GM23338 (cell line): ENCODE results near the gene TSPYL4. TPM values are rescaled to one million over a fixed set of nuclear protein-coding genes. Genes with fewer than 3 reads are reported as not detected.

Experiments used
- ATAC-seq: fragments of 200-7000 bp; cut with Tn5 transposase; 3 replicates; pipeline ENCODE4 v1.9.1; 2020
- DNase-seq: peaks from one replicate; pipeline ENCODE4 v3.0.0-alpha.2; 2015; ENCODE audit warnings: low spot score
- H2AFZ ChIP-seq: fragments of 200-600 bp; sonication (generic); 2 replicates; pipeline ENCODE4 v1.8.0; 2016; ENCODE audit warnings: antibody characterized with exemption, mild to moderate bottlenecking, moderate library complexity
- H3F3A ChIP-seq: fragments of 200-600 bp; sonication (generic); replicated peaks from 2 replicates; pipeline ENCODE4 v1.8.0; 2017; ENCODE audit warnings: antibody characterized with exemption, mixed run types, low read depth
- H3K27ac ChIP-seq: fragments of 200-600 bp; sonication (generic); 2 replicates; pipeline ENCODE4 v1.6.1; 2016; ENCODE audit warnings: low read depth
- H3K27me3 ChIP-seq: fragments of 200-600 bp; sonication (generic); 2 replicates; pipeline ENCODE4 v1.8.0; 2016; ENCODE audit warnings: mild to moderate bottlenecking, mixed run types, moderate library complexity; ENCODE audit not compliant: insufficient read depth
- H3K36me3 ChIP-seq: fragments of 200-600 bp; sonication (generic); 2 replicates; pipeline ENCODE4 v1.8.0; 2016; ENCODE audit warnings: mild to moderate bottlenecking; ENCODE audit not compliant: insufficient read depth
- H3K4me1 ChIP-seq: fragments of 200-600 bp; sonication (generic); 2 replicates; pipeline ENCODE4 v1.8.0; 2016; ENCODE audit warnings: mild to moderate bottlenecking, moderate library complexity; ENCODE audit not compliant: insufficient read depth
- H3K4me2 ChIP-seq: fragments of 200-600 bp; sonication (generic); 2 replicates; pipeline ENCODE4 v1.7.1; 2017; ENCODE audit warnings: mixed run types
- H3K4me3 ChIP-seq: fragments of 200-600 bp; sonication (generic); 2 replicates; pipeline ENCODE4 v1.6.1; 2016; ENCODE audit warnings: mixed run types
- H3K79me2 ChIP-seq: fragments of 200-600 bp; sonication (generic); replicated peaks from 2 replicates; pipeline ENCODE4 v1.8.0; 2017; ENCODE audit warnings: mild to moderate bottlenecking; ENCODE audit not compliant: insufficient read depth
- H3K9me2 ChIP-seq: fragments of 200-600 bp; sonication (generic); 2 replicates; pipeline ENCODE4 v1.8.0; 2017; ENCODE audit not compliant: insufficient read depth
- H4K20me1 ChIP-seq: fragments of 200-600 bp; sonication (generic); replicated peaks from 2 replicates; pipeline ENCODE4 v1.8.0; 2017; ENCODE audit warnings: mild to moderate bottlenecking; ENCODE audit not compliant: insufficient read depth
- H3K27ac Mint-ChIP-seq: 2 replicates; pipeline ENCODE4 v1.8.0; 2020; ENCODE audit warnings: inconsistent platforms, mild to moderate bottlenecking, moderate library complexity, mixed read lengths
- H3K27me3 Mint-ChIP-seq: 3 replicates; pipeline ENCODE4 v1.8.0; 2022; ENCODE audit warnings: low read depth, mild to moderate bottlenecking, moderate library complexity, mixed read lengths, inconsistent platforms; ENCODE audit not compliant: insufficient read depth, poor library complexity
- H3K36me3 Mint-ChIP-seq: 3 replicates; pipeline ENCODE4 v1.8.0; 2021; ENCODE audit warnings: low read depth, mild to moderate bottlenecking, inconsistent platforms, moderate library complexity, mixed read lengths
- H3K4me1 Mint-ChIP-seq: 3 replicates; pipeline ENCODE4 v1.8.0; 2020; ENCODE audit warnings: mild to moderate bottlenecking, inconsistent platforms, mixed read lengths
- H3K4me3 Mint-ChIP-seq: 3 replicates; pipeline ENCODE4 v1.8.0; 2021; ENCODE audit warnings: moderate library complexity, mild to moderate bottlenecking, inconsistent platforms, mixed read lengths
- H3K9me3 Mint-ChIP-seq: 3 replicates; pipeline ENCODE4 v1.8.0; 2020; ENCODE audit warnings: moderate library complexity, mild to moderate bottlenecking, inconsistent platforms, mixed read lengths
- EZH2 ChIP-seq: fragments of 200-600 bp; sonication (generic); IDR thresholded peaks from one replicate; pipeline ENCODE4 v1.8.0; 2017; ENCODE audit warnings: antibody characterized with exemption, mild to moderate bottlenecking, low read depth; ENCODE audit not compliant: unreplicated experiment
- EZH2phosphoT487 ChIP-seq: fragments of 200-600 bp; sonication (generic); IDR thresholded peaks from one replicate; pipeline ENCODE4 v1.8.1; 2018; ENCODE audit warnings: antibody characterized with exemption; ENCODE audit not compliant: unreplicated experiment
- JUNB ChIP-seq: IDR thresholded peaks from one replicate; pipeline ENCODE4 v1.6.1; 2016; ENCODE audit warnings: antibody characterized with exemption; ENCODE audit not compliant: unreplicated experiment
- NANOG ChIP-seq: IDR thresholded peaks from 2 replicates; pipeline ENCODE4 v1.6.1; 2016; ENCODE audit warnings: antibody characterized with exemption, borderline replicate concordance
- POLR2AphosphoS5 ChIP-seq: IDR thresholded peaks from 2 replicates; pipeline ENCODE4 v1.6.1; 2016; ENCODE audit warnings: antibody characterized with exemption, low read depth
- REST ChIP-seq: IDR thresholded peaks from one replicate; pipeline ENCODE4 v1.6.1; 2018; ENCODE audit warnings: antibody characterized with exemption; ENCODE audit not compliant: unreplicated experiment
- STAT1 ChIP-seq: IDR thresholded peaks from one replicate; pipeline ENCODE4 v1.6.1; 2016; ENCODE audit warnings: antibody characterized with exemption; ENCODE audit not compliant: unreplicated experiment
- ZNF114 ChIP-seq: fragments of 250-450 bp; sonication (Bioruptor Pico); IDR thresholded peaks from 2 replicates; pipeline ENCODE4 v1.5.0; 2020; ENCODE audit warnings: mild to moderate bottlenecking, moderate library complexity
- ZNF331 ChIP-seq: fragments of 250-450 bp; sonication (Bioruptor Pico); IDR thresholded peaks from 2 replicates; pipeline ENCODE4 v1.5.0; 2020; ENCODE audit warnings: low read depth, mild to moderate bottlenecking, moderate library complexity
- polyA plus RNA-seq: library from polyadenylated mRNA; unstranded; fragments of >200 nt; fragmentation: Nextera tagmentation; extraction: Ambion mirVana; gene quantifications from 2 replicates; pipeline ENCODE4 v1.2.1, GENCODE V29; 2016
- total RNA-seq: library from RNA; depleted of rRNA; stranded (reverse); fragments of >200 nt; shearing (Covaris generic); gene quantifications from 2 replicates; pipeline ENCODE4 v1.2.3, GENCODE V29; 2014
- TF ChIP-seq, protein P1 (sequence below): fragments of 250-450 bp; sonication (Bioruptor Pico); IDR thresholded peaks from 2 replicates; pipeline ENCODE4 v1.5.0; 2020; ENCODE audit warnings: mild to moderate bottlenecking, moderate library complexity
- TF ChIP-seq, protein P2 (sequence below), 2 experiments: fragments of 200-600 bp in 1 of 2; sonication (generic) in 1 of 2; conservative IDR thresholded peaks; 2 replicates each; pipeline versions ENCODE4 v1.5.1 to v1.6.1; 2016 to 2017; ENCODE audit warnings: antibody characterized with exemption in 2 of 2, low read depth in 2 of 2, mild to moderate bottlenecking in 2 of 2, moderate library complexity in 1 of 2

The TSPYL4 gene
- total and polyA plus RNA-seq, 2 experiments from 2014 or later = 13.2 to 19.8 TPM

DNA sequence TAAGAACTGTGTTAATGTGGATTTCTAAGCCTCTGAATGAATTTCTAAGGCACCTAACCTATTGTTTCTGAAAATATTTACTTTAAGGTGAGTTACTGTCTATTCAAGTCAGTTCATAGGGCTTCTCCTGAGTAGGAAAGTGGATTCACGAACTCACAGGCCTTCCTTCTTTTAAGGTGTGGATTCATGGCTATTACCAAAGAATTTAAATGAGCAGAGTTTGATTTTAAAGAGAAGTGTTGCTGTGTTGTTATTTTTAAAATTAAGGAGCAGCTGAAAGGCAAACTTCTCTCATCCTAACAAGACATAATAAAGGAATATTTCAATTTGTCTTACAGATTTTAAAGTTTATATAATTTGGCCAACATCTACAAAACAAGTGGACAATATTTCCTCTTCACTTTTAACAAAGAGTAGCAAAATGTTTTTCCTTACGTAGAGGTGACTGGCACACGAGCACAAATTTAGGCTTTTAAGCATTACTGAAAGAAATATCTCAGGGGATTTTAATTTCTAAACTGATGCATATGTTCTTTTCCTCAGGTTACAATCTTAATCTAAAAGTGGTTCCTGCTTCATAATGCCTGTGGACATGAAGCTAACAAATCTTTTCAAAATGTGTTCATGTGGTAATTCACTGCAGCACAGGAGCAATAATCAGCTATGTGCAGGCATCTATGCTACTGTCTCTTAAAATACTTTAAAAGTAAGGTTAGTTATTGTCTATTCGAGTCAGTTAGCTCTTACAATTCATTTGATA lies 602 bp upstream of the TSPYL4 start (continued):
- TF ChIP-seq, protein P1, sequence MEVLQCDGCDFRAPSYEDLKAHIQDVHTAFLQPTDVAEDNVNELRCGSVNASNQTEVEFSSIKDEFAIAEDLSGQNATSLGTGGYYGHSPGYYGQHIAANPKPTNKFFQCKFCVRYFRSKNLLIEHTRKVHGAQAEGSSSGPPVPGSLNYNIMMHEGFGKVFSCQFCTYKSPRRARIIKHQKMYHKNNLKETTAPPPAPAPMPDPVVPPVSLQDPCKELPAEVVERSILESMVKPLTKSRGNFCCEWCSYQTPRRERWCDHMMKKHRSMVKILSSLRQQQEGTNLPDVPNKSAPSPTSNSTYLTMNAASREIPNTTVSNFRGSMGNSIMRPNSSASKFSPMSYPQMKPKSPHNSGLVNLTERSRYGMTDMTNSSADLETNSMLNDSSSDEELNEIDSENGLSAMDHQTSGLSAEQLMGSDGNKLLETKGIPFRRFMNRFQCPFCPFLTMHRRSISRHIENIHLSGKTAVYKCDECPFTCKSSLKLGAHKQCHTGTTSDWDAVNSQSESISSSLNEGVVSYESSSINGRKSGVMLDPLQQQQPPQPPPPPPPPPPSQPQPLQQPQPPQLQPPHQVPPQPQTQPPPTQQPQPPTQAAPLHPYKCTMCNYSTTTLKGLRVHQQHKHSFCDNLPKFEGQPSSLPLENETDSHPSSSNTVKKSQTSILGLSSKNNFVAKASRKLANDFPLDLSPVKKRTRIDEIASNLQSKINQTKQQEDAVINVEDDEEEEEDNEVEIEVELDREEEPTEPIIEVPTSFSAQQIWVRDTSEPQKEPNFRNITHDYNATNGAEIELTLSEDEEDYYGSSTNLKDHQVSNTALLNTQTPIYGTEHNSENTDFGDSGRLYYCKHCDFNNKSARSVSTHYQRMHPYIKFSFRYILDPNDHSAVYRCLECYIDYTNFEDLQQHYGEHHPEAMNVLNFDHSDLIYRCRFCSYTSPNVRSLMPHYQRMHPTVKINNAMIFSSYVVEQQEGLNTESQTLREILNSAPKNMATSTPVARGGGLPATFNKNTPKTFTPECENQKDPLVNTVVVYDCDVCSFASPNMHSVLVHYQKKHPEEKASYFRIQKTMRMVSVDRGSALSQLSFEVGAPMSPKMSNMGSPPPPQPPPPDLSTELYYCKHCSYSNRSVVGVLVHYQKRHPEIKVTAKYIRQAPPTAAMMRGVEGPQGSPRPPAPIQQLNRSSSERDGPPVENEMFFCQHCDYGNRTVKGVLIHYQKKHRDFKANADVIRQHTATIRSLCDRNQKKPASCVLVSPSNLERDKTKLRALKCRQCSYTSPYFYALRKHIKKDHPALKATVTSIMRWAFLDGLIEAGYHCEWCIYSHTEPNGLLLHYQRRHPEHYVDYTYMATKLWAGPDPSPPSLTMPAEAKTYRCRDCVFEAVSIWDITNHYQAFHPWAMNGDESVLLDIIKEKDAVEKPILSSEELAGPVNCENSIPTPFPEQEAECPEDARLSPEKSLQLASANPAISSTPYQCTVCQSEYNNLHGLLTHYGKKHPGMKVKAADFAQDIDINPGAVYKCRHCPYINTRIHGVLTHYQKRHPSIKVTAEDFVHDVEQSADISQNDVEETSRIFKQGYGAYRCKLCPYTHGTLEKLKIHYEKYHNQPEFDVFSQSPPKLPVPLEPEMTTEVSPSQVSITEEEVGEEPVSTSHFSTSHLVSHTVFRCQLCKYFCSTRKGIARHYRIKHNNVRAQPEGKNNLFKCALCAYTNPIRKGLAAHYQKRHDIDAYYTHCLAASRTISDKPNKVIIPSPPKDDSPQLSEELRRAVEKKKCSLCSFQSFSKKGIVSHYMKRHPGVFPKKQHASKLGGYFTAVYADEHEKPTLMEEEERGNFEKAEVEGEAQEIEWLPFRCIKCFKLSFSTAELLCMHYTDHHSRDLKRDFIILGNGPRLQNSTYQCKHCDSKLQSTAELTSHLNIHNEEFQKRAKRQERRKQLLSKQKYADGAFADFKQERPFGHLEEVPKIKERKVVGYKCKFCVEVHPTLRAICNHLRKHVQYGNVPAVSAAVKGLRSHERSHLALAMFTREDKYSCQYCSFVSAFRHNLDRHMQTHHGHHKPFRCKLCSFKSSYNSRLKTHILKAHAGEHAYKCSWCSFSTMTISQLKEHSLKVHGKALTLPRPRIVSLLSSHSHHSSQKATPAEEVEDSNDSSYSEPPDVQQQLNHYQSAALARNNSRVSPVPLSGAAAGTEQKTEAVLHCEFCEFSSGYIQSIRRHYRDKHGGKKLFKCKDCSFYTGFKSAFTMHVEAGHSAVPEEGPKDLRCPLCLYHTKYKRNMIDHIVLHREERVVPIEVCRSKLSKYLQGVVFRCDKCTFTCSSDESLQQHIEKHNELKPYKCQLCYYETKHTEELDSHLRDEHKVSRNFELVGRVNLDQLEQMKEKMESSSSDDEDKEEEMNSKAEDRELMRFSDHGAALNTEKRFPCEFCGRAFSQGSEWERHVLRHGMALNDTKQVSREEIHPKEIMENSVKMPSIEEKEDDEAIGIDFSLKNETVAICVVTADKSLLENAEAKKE (CRISPR knock-in tag) = no peak
- TF ChIP-seq POLR2AphosphoS5 (no peak), STAT1 (no peak)

DNA sequence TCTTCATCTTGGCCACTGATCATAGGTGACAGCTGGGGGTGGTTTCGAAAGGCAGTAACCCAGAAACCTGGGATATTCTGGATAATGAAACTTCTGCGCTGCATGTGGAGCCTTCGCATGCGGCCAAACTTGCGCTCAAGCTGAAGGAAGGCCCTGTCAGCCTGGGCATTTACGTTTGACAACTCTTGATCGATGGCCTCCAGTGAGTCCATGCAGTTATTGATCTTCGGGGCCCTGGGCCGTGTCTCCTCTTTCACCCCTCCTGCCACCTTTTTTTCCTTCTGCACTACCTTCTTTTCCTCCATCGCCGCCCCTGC lies 729 bp downstream of the TSPYL4 start:
- Histone ChIP-seq H3K36me3 (no peaks in the 10 kb centered on the region), H3K4me3 (peak overlapping the region; percentile 75), H3K9me2 (no peaks in the 10 kb centered on the region), H3K4me1 (peaks cover 41% of the 10 kb centered on the region), H3K27ac (no peak overlapping the region), H2AFZ (peak overlapping the region; percentile 24), H3K27me3 (no peaks in the 10 kb centered on the region), H3K4me2 (peak overlapping the region; percentile 79), H3K79me2 (peaks cover 35% of the 10 kb centered on the region), H3F3A (no peaks in the 10 kb centered on the region), H4K20me1 (no peaks in the 10 kb centered on the region)
- peaks cover 32% of the 10 kb centered on the region for H3K4me1 Mint-ChIP-seq
- ATAC-seq (no peak), DNase-seq (no peak)
- H3K27me3 Mint-ChIP-seq = no peaks in the 10 kb centered on the region
- H3K27ac Mint-ChIP-seq = no peak overlapping the region
- no peaks in the 10 kb centered on the region for H3K9me3 Mint-ChIP-seq
- H3K4me3 Mint-ChIP-seq = no peak overlapping the region
- peaks cover 7% of the 10 kb centered on the region for H3K36me3 Mint-ChIP-seq
- TF ChIP-seq NANOG = no peak
- TF ChIP-seq EZH2phosphoT487 = no peak
- no peak for TF ChIP-seq ZNF331 (CRISPR knock-in tag)
- TF ChIP-seq JUNB = no peak
- no peak for TF ChIP-seq STAT1
- TF ChIP-seq POLR2AphosphoS5 = no peak
- TF ChIP-seq REST = no peak
- no peak for TF ChIP-seq EZH2
- TF ChIP-seq, protein P2, sequence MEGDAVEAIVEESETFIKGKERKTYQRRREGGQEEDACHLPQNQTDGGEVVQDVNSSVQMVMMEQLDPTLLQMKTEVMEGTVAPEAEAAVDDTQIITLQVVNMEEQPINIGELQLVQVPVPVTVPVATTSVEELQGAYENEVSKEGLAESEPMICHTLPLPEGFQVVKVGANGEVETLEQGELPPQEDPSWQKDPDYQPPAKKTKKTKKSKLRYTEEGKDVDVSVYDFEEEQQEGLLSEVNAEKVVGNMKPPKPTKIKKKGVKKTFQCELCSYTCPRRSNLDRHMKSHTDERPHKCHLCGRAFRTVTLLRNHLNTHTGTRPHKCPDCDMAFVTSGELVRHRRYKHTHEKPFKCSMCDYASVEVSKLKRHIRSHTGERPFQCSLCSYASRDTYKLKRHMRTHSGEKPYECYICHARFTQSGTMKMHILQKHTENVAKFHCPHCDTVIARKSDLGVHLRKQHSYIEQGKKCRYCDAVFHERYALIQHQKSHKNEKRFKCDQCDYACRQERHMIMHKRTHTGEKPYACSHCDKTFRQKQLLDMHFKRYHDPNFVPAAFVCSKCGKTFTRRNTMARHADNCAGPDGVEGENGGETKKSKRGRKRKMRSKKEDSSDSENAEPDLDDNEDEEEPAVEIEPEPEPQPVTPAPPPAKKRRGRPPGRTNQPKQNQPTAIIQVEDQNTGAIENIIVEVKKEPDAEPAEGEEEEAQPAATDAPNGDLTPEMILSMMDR (conservative IDR thresholded peaks at IDR 0.05; ENCODE audit: low read depth in 2 of 2) = no peak
- no peak for TF ChIP-seq ZNF114 (CRISPR knock-in tag)
